TTC549 (cell line): Measurements from ENCODE around the gene GTF3C4.

ENCODE experiments used
- FAIRE-seq: peaks from 2 replicates; lab custom pipeline; 2012; peaks lifted over from hg19 to GRCh38; lab: Jason Lieb, UNC

Gene GTF3C4, protein sequence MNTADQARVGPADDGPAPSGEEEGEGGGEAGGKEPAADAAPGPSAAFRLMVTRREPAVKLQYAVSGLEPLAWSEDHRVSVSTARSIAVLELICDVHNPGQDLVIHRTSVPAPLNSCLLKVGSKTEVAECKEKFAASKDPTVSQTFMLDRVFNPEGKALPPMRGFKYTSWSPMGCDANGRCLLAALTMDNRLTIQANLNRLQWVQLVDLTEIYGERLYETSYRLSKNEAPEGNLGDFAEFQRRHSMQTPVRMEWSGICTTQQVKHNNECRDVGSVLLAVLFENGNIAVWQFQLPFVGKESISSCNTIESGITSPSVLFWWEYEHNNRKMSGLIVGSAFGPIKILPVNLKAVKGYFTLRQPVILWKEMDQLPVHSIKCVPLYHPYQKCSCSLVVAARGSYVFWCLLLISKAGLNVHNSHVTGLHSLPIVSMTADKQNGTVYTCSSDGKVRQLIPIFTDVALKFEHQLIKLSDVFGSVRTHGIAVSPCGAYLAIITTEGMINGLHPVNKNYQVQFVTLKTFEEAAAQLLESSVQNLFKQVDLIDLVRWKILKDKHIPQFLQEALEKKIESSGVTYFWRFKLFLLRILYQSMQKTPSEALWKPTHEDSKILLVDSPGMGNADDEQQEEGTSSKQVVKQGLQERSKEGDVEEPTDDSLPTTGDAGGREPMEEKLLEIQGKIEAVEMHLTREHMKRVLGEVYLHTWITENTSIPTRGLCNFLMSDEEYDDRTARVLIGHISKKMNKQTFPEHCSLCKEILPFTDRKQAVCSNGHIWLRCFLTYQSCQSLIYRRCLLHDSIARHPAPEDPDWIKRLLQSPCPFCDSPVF

GRCh38 chr9:132670457-132671391 is at the start of gene GTF3C4:
Gene GTF3C4, plus strand, starts transcription at chr9:132670464. Its CDS starts 135 bp downstream, at chr9:132670599.
- no peak for FAIRE-seq

DNA sequence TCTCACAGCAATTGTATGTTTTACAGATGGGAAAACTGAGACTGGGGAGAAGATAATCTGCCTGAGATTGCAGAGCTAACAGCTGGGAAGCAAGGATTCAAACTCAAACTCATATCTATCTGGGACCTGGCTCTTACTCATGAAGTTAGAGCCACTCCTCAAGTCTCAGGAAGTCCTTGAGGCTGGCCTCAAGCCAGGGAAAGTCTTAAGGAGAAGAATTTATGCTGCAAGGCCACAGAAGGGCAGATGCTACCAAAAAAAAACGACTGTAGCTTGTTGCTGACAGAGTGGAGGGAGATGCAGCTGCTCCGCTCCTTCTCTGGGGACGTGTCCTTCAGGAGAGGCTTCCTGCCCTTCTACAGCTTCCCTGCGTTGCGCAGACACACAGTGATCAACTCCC is 48.1 kb upstream of the GTF3C4 start:
- no peak for FAIRE-seq

GRCh38 chr9:132626285-132626684 is 44.0 kb upstream of the GTF3C4 start:
- no peak for FAIRE-seq

- FAIRE-seq = no peak
These were observed 43.2 kb upstream of the GTF3C4 start for GRCh38 chr9:132627106-132627505.

GRCh38 chr9:132627594-132627993 is 42.7 kb upstream of the GTF3C4 start:
- no peak for FAIRE-seq

- no peak for FAIRE-seq
These were observed 41.5 kb upstream of the GTF3C4 start for GRCh38 chr9:132628746-132629145.

GRCh38 chr9:132630116-132630515 is 40.1 kb upstream of the GTF3C4 start:
- FAIRE-seq = no peak

GRCh38 chr9:132630811-132631210 is 39.5 kb upstream of the GTF3C4 start:
- no peak for FAIRE-seq

- FAIRE-seq = no peak
These were observed 39.0 kb upstream of the GTF3C4 start for GRCh38 chr9:132631280-132631679.

GRCh38 chr9:132631685-132632084 is 38.6 kb upstream of the GTF3C4 start:
- FAIRE-seq = no peak

GRCh38 chr9:132632413-132633129 is 37.7 kb upstream of the GTF3C4 start:
- FAIRE-seq = no peak

DNA sequence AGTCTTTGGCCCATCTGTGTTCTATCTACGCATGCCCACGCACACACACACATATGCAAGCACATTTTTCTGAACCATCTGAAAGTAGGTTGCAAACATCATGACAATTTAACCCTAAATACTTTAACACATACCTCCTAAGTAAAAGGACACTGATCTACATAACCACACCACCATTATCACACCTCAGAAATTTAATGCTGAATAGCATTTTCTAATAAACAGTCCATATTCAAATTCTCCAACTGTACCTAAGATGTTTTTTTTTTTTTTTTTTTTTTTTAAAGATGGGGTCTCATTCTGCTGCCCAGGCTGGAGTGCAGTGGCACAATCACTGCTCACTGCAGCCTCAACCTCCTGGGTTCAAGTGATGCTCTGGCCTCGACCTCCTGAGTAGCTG is 35.9 kb upstream of the GTF3C4 start:
- no peak for FAIRE-seq

- FAIRE-seq = no peak
These were observed 32.9 kb upstream of the GTF3C4 start for GRCh38 chr9:132637351-132637750.

- no peak for FAIRE-seq
These were observed 32.5 kb upstream of the GTF3C4 start for GRCh38 chr9:132637801-132638200.

DNA sequence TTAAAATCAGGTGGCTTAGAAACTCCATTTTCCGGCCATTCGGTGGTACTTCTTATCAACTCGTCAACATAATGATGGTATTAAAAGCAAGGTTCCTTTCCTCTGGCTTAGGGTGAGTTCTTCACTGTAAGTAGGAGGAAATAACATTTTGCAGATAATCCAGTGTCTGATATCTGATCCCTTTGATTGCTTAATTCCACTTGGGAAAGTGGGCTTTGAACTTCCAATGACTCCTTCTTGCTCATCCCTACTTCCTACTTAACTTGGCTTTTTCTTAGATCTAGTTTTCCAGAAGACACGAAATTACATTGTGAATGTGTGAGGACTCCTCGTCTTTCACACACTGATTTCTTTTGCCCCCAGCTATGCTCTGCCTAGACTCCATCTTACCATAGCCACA is 32.0 kb upstream of the GTF3C4 start:
- no peak for FAIRE-seq

- FAIRE-seq = no peak
These were observed 30.9 kb upstream of the GTF3C4 start for GRCh38 chr9:132639322-132639721.

GRCh38 chr9:132641216-132641615 is 29.0 kb upstream of the GTF3C4 start:
- no peak for FAIRE-seq

- FAIRE-seq = no peak
These were observed 26.0 kb upstream of the GTF3C4 start for GRCh38 chr9:132644251-132644650.

DNA sequence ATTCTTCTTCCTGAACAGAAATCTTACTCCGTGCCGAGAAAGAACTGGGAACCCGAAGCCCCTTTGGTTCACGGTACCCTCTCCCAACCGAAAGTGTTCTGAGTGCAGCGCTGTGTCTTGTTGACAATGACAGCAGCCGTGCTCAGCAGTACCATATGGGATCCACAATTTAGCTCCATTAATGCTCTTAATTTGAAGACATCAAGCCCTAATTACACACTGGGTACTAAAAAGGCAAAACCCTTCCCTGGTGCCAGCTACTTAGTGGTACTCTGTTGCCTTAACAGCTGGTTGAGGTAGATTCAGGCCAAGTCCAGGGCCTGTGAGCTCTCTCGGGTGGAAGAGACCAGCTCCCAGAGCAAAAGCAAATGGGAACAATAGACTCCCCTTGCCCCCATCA is 25.0 kb upstream of the GTF3C4 start:
- no peak for FAIRE-seq

GRCh38 chr9:132645711-132646110 is 24.6 kb upstream of the GTF3C4 start:
- FAIRE-seq = no peak

DNA sequence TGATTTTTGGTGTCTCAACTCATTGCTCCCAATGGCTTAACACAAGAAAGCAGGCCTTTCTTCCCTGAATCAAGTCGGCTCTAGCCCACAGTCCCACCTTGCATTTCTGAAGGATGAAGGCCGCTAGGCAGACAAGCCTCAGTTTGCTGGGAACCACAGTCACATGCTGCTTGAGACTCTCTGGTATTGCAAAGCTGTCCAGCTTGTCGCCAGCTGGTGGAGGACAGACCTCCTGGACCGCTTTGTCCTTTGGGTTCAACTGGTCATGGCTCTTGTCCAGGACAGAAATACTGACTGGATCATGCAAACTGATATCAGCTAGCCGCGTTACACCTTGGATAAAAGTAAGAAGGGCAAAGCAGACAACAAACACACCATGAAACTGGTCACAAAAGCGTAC is 23.5 kb upstream of the GTF3C4 start:
- FAIRE-seq = no peak

- no peak for FAIRE-seq
These were observed 22.9 kb upstream of the GTF3C4 start for GRCh38 chr9:132647355-132647754.
